IMR-90 (cell line): Measurements from ENCODE around the gene OBI1. TPM values are rescaled to one million over a fixed set of nuclear protein-coding genes. Genes with fewer than 3 reads are reported as not detected.

Source experiments
- ATAC-seq: fragments of 200-7000 bp; cut with Tn5 transposase; 2 replicates; pipeline ENCODE4 v1.9.1; 2020; ENCODE audit warnings: low read depth, mild to moderate bottlenecking, moderate library complexity
- BruUV-seq: library from RNA; stranded (reverse); fragments of 400-500 nt; replicated peaks from 2 replicates; lab custom pipeline; 2021; lab: Mats Ljungman, UMichigan
- CTCF ChIA-PET: fragments of 300-600 bp; formaldehyde crosslinking; extraction: SDS; loops from one replicate; lab custom pipeline; 2021; ENCODE audit warnings: antibody characterized with exemption; lab: Yijun Ruan, JAX
- POLR2A ChIA-PET: fragments of 300-600 bp; sonication (Branson Sonifier 250); formaldehyde crosslinking; loops from one replicate; lab custom pipeline; 2022; ENCODE audit warnings: antibody characterized with exemption; ENCODE audit not compliant: unreplicated experiment; lab: Charles Lee
- DNase-seq: peaks from one replicate; pipeline ENCODE4 v3.0.0; 2013
- H2AFZ ChIP-seq: replicated peaks from 2 replicates; pipeline ENCODE3; 2013; ENCODE audit warnings: low read length, mild to moderate bottlenecking; ENCODE audit not compliant: poor library complexity
- H2AK5ac ChIP-seq: 2 replicates; pipeline ENCODE4 v1.6.1; 2013; ENCODE audit warnings: low read depth, low read length, inconsistent platforms
- H2AK9ac ChIP-seq: replicated peaks from 2 replicates; pipeline ENCODE3; 2013; ENCODE audit warnings: mild to moderate bottlenecking, low read depth, low read length, moderate library complexity; ENCODE audit not compliant: poor library complexity
- H2BK120ac ChIP-seq: 2 replicates; pipeline ENCODE4 v1.6.1; 2013; ENCODE audit warnings: low read depth, low read length, inconsistent platforms
- H2BK15ac ChIP-seq: 3 replicates; pipeline ENCODE4 v1.6.1; 2013; ENCODE audit warnings: low read depth, low read length, inconsistent platforms
- H2BK20ac ChIP-seq: 2 replicates; pipeline ENCODE4 v1.6.1; 2013; ENCODE audit warnings: low read depth, mild to moderate bottlenecking, inconsistent platforms, low read length, moderate library complexity
- H2BK5ac ChIP-seq: 2 replicates; pipeline ENCODE4 v1.6.1; 2013; ENCODE audit warnings: mild to moderate bottlenecking, low read depth, low read length, inconsistent platforms; ENCODE audit not compliant: poor library complexity, severe bottlenecking
- H3K14ac ChIP-seq: replicated peaks from 2 replicates; pipeline ENCODE4 v1.6.1; 2013; ENCODE audit warnings: low read depth, low read length, inconsistent platforms
- H3K18ac ChIP-seq: 2 replicates; pipeline ENCODE4 v1.6.1; 2013; ENCODE audit warnings: low read depth, low read length, control low read depth
- H3K23ac ChIP-seq: 2 replicates; pipeline ENCODE4 v1.6.1; 2013; ENCODE audit warnings: low read depth, low read length, inconsistent platforms
- H3K27ac ChIP-seq: 2 replicates; pipeline ENCODE4 v1.5.1; 2013; ENCODE audit warnings: mild to moderate bottlenecking, control low read depth, low read length; ENCODE audit not compliant: insufficient read depth
- H3K27me3 ChIP-seq: 2 replicates; pipeline ENCODE4 v1.6.1; 2013; ENCODE audit warnings: low read length; ENCODE audit not compliant: control insufficient read depth, insufficient read depth
- H3K36me3 ChIP-seq: 2 replicates; pipeline ENCODE4 v1.6.1; 2013; ENCODE audit warnings: low read length, mixed read lengths; ENCODE audit not compliant: control insufficient read depth, insufficient read depth
- H3K4ac ChIP-seq: 2 replicates; pipeline ENCODE4 v1.6.1; 2013; ENCODE audit warnings: low read depth, low read length, inconsistent platforms
- H3K4me1 ChIP-seq: 2 replicates; pipeline ENCODE4 v1.6.1; 2013; ENCODE audit warnings: low read length, mixed read lengths; ENCODE audit not compliant: control insufficient read depth, insufficient read depth
- H3K4me2 ChIP-seq: 2 replicates; pipeline ENCODE4 v1.6.1; 2013; ENCODE audit warnings: low read depth, mild to moderate bottlenecking, control low read depth, low read length, moderate library complexity
- H3K4me3 ChIP-seq: 2 replicates; pipeline ENCODE4 v1.5.1; 2013; ENCODE audit warnings: low read depth, mild to moderate bottlenecking, control low read depth, low read length, moderate library complexity; ENCODE audit not compliant: insufficient read depth
- H3K56ac ChIP-seq: 2 replicates; pipeline ENCODE4 v1.6.1; 2013; ENCODE audit warnings: low read length, inconsistent platforms; ENCODE audit not compliant: insufficient read depth; ENCODE audit errors: extremely low read depth
- H3K79me1 ChIP-seq, 2 experiments: 2 replicates each; pipeline ENCODE4 v1.6.1; 2013; ENCODE audit warnings: low read length in 2 of 2, inconsistent platforms in 1 of 2, low read depth in 1 of 2
- H3K9ac ChIP-seq: 2 replicates; pipeline ENCODE4 v1.6.1; 2013; ENCODE audit warnings: low read depth, low read length, control low read depth
- H3K9me1 ChIP-seq: 2 replicates; pipeline ENCODE4 v1.6.1; 2013; ENCODE audit warnings: low read length, inconsistent platforms; ENCODE audit not compliant: insufficient read depth
- H3K9me3 ChIP-seq: 2 replicates; pipeline ENCODE4 v1.6.1; 2013; ENCODE audit warnings: low read length; ENCODE audit not compliant: control insufficient read depth, insufficient read depth
- H4K20me1 ChIP-seq: 2 replicates; pipeline ENCODE4 v1.6.1; 2013; ENCODE audit warnings: low read length, inconsistent platforms; ENCODE audit not compliant: insufficient read depth
- H4K5ac ChIP-seq: 2 replicates; pipeline ENCODE4 v1.6.1; 2013; ENCODE audit warnings: mild to moderate bottlenecking, low read depth, low read length, control low read depth
- H4K8ac ChIP-seq, 2 experiments: 2 replicates each; pipeline ENCODE4 v1.6.1; 2013; ENCODE audit warnings: low read depth in 2 of 2, low read length in 2 of 2, control low read depth in 1 of 2, inconsistent platforms in 1 of 2
- H4K91ac ChIP-seq: 2 replicates; pipeline ENCODE4 v1.6.1; 2013; ENCODE audit warnings: low read depth, low read length, inconsistent platforms; ENCODE audit not compliant: insufficient read depth
- FOS ChIP-seq: fragments of 150-350 bp; IDR thresholded peaks from 2 replicates; pipeline ENCODE4 v1.6.1; 2016; ENCODE audit warnings: low read depth, low read length
- MAZ ChIP-seq: IDR thresholded peaks from 2 replicates; pipeline ENCODE4 v1.6.1; 2012; ENCODE audit warnings: low read depth, mild to moderate bottlenecking, low read length, improper control_type of control experiment, moderate library complexity, borderline replicate concordance
- MXI1 ChIP-seq: IDR thresholded peaks from 2 replicates; pipeline ENCODE4 v1.6.1; 2012; ENCODE audit warnings: low read depth, mild to moderate bottlenecking, low read length, moderate library complexity, borderline replicate concordance
- RAD21 ChIP-seq: IDR thresholded peaks from 2 replicates; pipeline ENCODE4 v1.6.1; 2012; ENCODE audit warnings: low read length, improper control_type of control experiment
- SMC3 ChIP-seq: fragments of 150-350 bp; IDR thresholded peaks from 2 replicates; pipeline ENCODE4 v1.6.1; 2016; ENCODE audit warnings: low read depth, mild to moderate bottlenecking, antibody characterized with exemption, low read length, moderate library complexity
- USF2 ChIP-seq: fragments of 150-350 bp; IDR thresholded peaks from 2 replicates; pipeline ENCODE4 v1.6.1; 2017; ENCODE audit warnings: mild to moderate bottlenecking, antibody characterized with exemption, low read length, low read depth
- dilution Hi-C: fragments of 300-500 bp; cut with HindIII; formaldehyde crosslinking; loops from one replicate; pipeline ENCODE4 v1.14.3; 2018; ENCODE audit warnings: low sequenced_read_pairs; ENCODE audit not compliant: unreplicated experiment
- in situ Hi-C: fragments of 300-500 bp; cut with MboI; formaldehyde crosslinking; loops from 3 replicates; pipeline ENCODE4 v1.14.3; 2019; ENCODE audit warnings: low sequenced_read_pairs, inconsistent platforms, mixed read lengths
- intact Hi-C: fragments of 100-400 bp; cut with micrococcal nuclease; formaldehyde crosslinking; loops from 2 replicates; pipeline ENCODE4 v1.10.0; 2022
- polyA plus RNA-seq, 3 experiments: library from polyadenylated mRNA; depleted of rRNA; stranded (reverse); fragments of >200 nt; gene quantifications; 2 replicates each; pipeline ENCODE4 v1.2.3, GENCODE V29; 2012; ENCODE audit warnings: low replicate concordance in 1 of 3
- total RNA-seq: library from RNA; depleted of rRNA; stranded (reverse); fragments of >200 nt; gene quantifications from 2 replicates; pipeline ENCODE4 v1.2.3, GENCODE V29; 2012

Gene OBI1
- total and polyA plus RNA-seq, 2 of the 4 experiments (the other 2 are of a cell fraction), result 4.4 to 11.8 TPM

GRCh38 chr13:78636495-78636894 is 22.5 kb downstream of the OBI1 start:
- H2AK5ac ChIP-seq, result no peak overlapping the region
- no peak overlapping the region for H3K4me3 ChIP-seq
- no peak overlapping the region for H2BK120ac ChIP-seq
- H4K5ac ChIP-seq, result no peak overlapping the region
- ATAC-seq (no peak), DNase-seq (no peak)
- H4K91ac ChIP-seq, result no peak overlapping the region
- H3K4ac ChIP-seq, result no peak overlapping the region
- H3K23ac ChIP-seq, result no peak overlapping the region
- H2AK9ac ChIP-seq, result no peak overlapping the region
- no peak overlapping the region for H2BK20ac ChIP-seq
- no peaks in the 10 kb centered on the region for H3K4me1 ChIP-seq
- H3K27me3 ChIP-seq, result no peaks in the 10 kb centered on the region
- no peak overlapping the region for H3K56ac ChIP-seq
- no peaks in the 10 kb centered on the region for H3K9me1 ChIP-seq
- in situ Hi-C loops (no loop called here), dilution Hi-C loops (no loop called here), intact Hi-C loops (no loop called here)
- H3K27ac ChIP-seq, result no peak overlapping the region
- POLR2A ChIA-PET, result no interaction called here
- H3K9ac ChIP-seq, result no peak overlapping the region
- no peak for TF ChIP-seq FOS
- TF ChIP-seq MAZ, result no peak
- no peak for TF ChIP-seq USF2
- no peak for TF ChIP-seq SMC3
- TF ChIP-seq MXI1, result no peak
- TF ChIP-seq RAD21, result no peak
- H3K9me3 ChIP-seq, result no peaks in the 10 kb centered on the region
- H3K79me1 ChIP-seq, result peaks cover 0 to 5% of the 10 kb centered on the region in 2 experiments; a peak in 1 of 4 replicates
- no peak overlapping the region for H2BK15ac ChIP-seq
- no peak overlapping the region for H3K4me2 ChIP-seq
- peaks cover 11% of the 10 kb centered on the region for H3K36me3 ChIP-seq
- no peak overlapping the region for H3K14ac ChIP-seq
- H4K20me1 ChIP-seq, result no peaks in the 10 kb centered on the region
- CTCF ChIA-PET, result interaction anchor here (0.6 to 0.7 kb wide), 2 partner anchors 25 to 862 kb away, joined by 4 to 5 read pairs; no protein-coding TSS in a partner anchor
- no peak overlapping the region for H2AFZ ChIP-seq
- no peak overlapping the region for H4K8ac ChIP-seq
- H2BK5ac ChIP-seq, result no peak overlapping the region
- no TSS peak for BruUV-seq
- H3K18ac ChIP-seq, result no peak overlapping the region
